MM.1S (cell line): ENCODE results near the gene RHOJ.

Source experiments
- DNase-seq: peaks from one replicate; pipeline ENCODE4 v3.0.0-alpha.2; 2015
- H2AFZ ChIP-seq: fragments of 300-600 bp; sonication (generic); 2 replicates; pipeline ENCODE4 v1.6.0; 2016; ENCODE audit warnings: antibody characterized with exemption, low read length
- H3F3A ChIP-seq: fragments of 300-600 bp; sonication (generic); 2 replicates; pipeline ENCODE4 v1.6.1; 2016; ENCODE audit warnings: mild to moderate bottlenecking, antibody characterized with exemption, low read length, moderate library complexity, mixed read lengths; ENCODE audit not compliant: insufficient read depth
- H3K27ac ChIP-seq: fragments of 300-600 bp; sonication (generic); 2 replicates; pipeline ENCODE4 v1.5.1; 2016; ENCODE audit warnings: mild to moderate bottlenecking, low read length
- H3K27me3 ChIP-seq: fragments of 300-600 bp; sonication (generic); replicated peaks from 2 replicates; pipeline ENCODE4 v1.6.0; 2016; ENCODE audit warnings: low read length; ENCODE audit not compliant: insufficient read depth
- H3K36me3 ChIP-seq: fragments of 300-600 bp; sonication (generic); replicated peaks from 2 replicates; pipeline ENCODE4 v1.6.1; 2016; ENCODE audit warnings: mild to moderate bottlenecking, low read length, mixed read lengths; ENCODE audit not compliant: insufficient read depth
- H3K4me1 ChIP-seq: fragments of 300-600 bp; sonication (generic); 2 replicates; pipeline ENCODE4 v1.6.1; 2016; ENCODE audit warnings: low read length, mixed read lengths
- H3K4me2 ChIP-seq: fragments of 300-600 bp; sonication (generic); 2 replicates; pipeline ENCODE4 v1.6.0; 2016; ENCODE audit warnings: low read depth, low read length
- H3K4me3 ChIP-seq: fragments of 300-600 bp; sonication (generic); 2 replicates; pipeline ENCODE4 v1.5.1; 2016; ENCODE audit warnings: low read length, mixed read lengths
- H3K79me2 ChIP-seq: fragments of 300-600 bp; sonication (generic); 2 replicates; pipeline ENCODE4 v1.6.1; 2016; ENCODE audit warnings: mixed run types, low read length, mixed read lengths
- H3K9ac ChIP-seq: fragments of 300-600 bp; sonication (generic); 2 replicates; pipeline ENCODE4 v1.6.1; 2016; ENCODE audit warnings: low read length, mixed read lengths
- H3K9me2 ChIP-seq: fragments of 300-600 bp; sonication (generic); replicated peaks from 2 replicates; pipeline ENCODE4 v1.6.1; 2016; ENCODE audit warnings: mild to moderate bottlenecking, low read length, mixed read lengths; ENCODE audit not compliant: insufficient read depth
- H3K9me3 ChIP-seq: fragments of 300-600 bp; sonication (generic); replicated peaks from 2 replicates; pipeline ENCODE4 v1.6.1; 2016; ENCODE audit warnings: mild to moderate bottlenecking, low read length, mixed read lengths; ENCODE audit not compliant: insufficient read depth
- H4K20me1 ChIP-seq: fragments of 300-600 bp; sonication (generic); 2 replicates; pipeline ENCODE4 v1.6.1; 2016; ENCODE audit warnings: mild to moderate bottlenecking, low read length, moderate library complexity, mixed read lengths; ENCODE audit not compliant: insufficient read depth
- CTCF ChIP-seq: fragments of 300-600 bp; sonication (generic); IDR thresholded peaks from 2 replicates; pipeline ENCODE4 v1.5.1; 2016; ENCODE audit warnings: antibody characterized with exemption, low read length, mixed read lengths
- EZH2 ChIP-seq: fragments of 300-600 bp; sonication (generic); optimal IDR thresholded peaks from 2 replicates; pipeline ENCODE3; 2017; ENCODE audit warnings: low read depth, mild to moderate bottlenecking, antibody characterized with exemption, low read length, mixed read lengths
- EZH2phosphoT487 ChIP-seq: fragments of 300-600 bp; sonication (generic); IDR thresholded peaks from 2 replicates; pipeline ENCODE4 v1.6.1; 2018; ENCODE audit warnings: antibody characterized with exemption, low read length

Gene RHOJ

GRCh38 chr14:63191211-63191610 lies 13.0 kb upstream of the RHOJ start:
- H3K4me3 ChIP-seq, result no peak overlapping the region
- no peaks in the 10 kb centered on the region for H3F3A ChIP-seq
- no peaks in the 10 kb centered on the region for H3K27me3 ChIP-seq
- no peak for DNase-seq
- H3K4me2 ChIP-seq, result no peak overlapping the region
- no peaks in the 10 kb centered on the region for H3K9me3 ChIP-seq
- no peaks in the 10 kb centered on the region for H3K36me3 ChIP-seq
- no peak overlapping the region for H3K27ac ChIP-seq
- TF ChIP-seq EZH2 (no peak), EZH2phosphoT487 (no peak), CTCF (no peak)
- no peaks in the 10 kb centered on the region for H3K79me2 ChIP-seq
- H4K20me1 ChIP-seq, result no peaks in the 10 kb centered on the region
- H3K9ac ChIP-seq, result no peak overlapping the region
- no peaks in the 10 kb centered on the region for H3K4me1 ChIP-seq
- H2AFZ ChIP-seq, result no peak overlapping the region
- no peaks in the 10 kb centered on the region for H3K9me2 ChIP-seq

DNA sequence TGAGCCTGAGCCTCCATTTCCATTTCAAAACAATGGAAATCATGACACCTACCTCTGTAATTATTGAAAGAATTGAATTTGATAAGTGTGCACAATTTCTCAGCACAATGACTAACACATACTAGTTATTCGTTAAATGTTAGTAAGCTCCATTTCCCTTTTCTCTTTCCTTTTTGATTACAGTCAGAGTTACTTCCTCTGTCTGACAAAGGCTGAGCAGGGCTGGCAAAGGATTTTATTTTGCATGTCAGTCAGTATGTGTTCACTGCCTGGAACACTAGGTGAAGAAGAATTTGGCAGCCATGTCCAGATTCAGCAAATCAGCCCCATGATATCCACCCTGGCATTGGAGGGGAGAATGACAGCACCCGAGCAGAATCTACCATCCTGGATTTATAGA lies 12.2 kb upstream of the RHOJ start:
- Histone ChIP-seq H2AFZ (no peak overlapping the region), H3K27ac (no peak overlapping the region), H3K36me3 (no peaks in the 10 kb centered on the region), H3K4me2 (no peak overlapping the region), H3K4me1 (no peaks in the 10 kb centered on the region), H3K9ac (no peak overlapping the region), H3K27me3 (no peaks in the 10 kb centered on the region), H3K9me3 (no peaks in the 10 kb centered on the region), H3K4me3 (no peak overlapping the region), H3K79me2 (no peaks in the 10 kb centered on the region), H3F3A (no peaks in the 10 kb centered on the region), H4K20me1 (no peaks in the 10 kb centered on the region), H3K9me2 (no peaks in the 10 kb centered on the region)
- DNase-seq, result no peak
- TF ChIP-seq CTCF, result no peak
- TF ChIP-seq EZH2phosphoT487, result no peak
- no peak for TF ChIP-seq EZH2

DNA sequence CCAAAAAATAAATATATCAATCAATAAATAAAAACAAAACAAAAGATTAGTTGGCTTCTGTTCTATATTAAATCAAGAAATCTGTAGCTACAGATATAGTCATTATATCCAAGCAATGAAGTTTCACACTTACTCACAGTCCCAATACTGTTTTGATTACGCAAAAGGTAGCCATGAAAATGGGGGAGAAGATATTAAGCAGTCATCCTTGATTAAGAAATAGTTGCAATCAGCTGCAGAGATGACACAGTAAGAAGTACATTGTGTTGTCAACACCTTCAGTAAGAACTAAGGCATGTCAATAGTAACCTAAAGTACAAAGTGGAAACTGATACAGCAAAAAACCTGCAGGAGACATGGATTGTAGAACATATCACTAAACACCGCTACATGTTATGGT lies 11.0 kb upstream of the RHOJ start:
- no peak overlapping the region for H3K27ac ChIP-seq
- no peak for DNase-seq
- H3K4me2 ChIP-seq, result no peak overlapping the region
- H3K36me3 ChIP-seq, result no peaks in the 10 kb centered on the region
- no peaks in the 10 kb centered on the region for H3K9me2 ChIP-seq
- H2AFZ ChIP-seq, result no peak overlapping the region
- no peaks in the 10 kb centered on the region for H3K79me2 ChIP-seq
- H4K20me1 ChIP-seq, result no peaks in the 10 kb centered on the region
- H3K9me3 ChIP-seq, result no peaks in the 10 kb centered on the region
- no peak for TF ChIP-seq EZH2
- TF ChIP-seq CTCF, result no peak
- no peak for TF ChIP-seq EZH2phosphoT487
- H3F3A ChIP-seq, result no peaks in the 10 kb centered on the region
- no peak overlapping the region for H3K4me3 ChIP-seq
- H3K27me3 ChIP-seq, result no peaks in the 10 kb centered on the region
- no peaks in the 10 kb centered on the region for H3K4me1 ChIP-seq
- no peak overlapping the region for H3K9ac ChIP-seq
